ENCODE measurements around the gene HCRTR1.

GRCh38 chr1:31675756-31676155 is 58.3 kb downstream of the HCRTR1 start:
- TF ChIP-seq POLR2AphosphoS5 (IDR thresholded peaks at IDR 0.05), result no peak
- no peak for TF ChIP-seq CTCF (IDR thresholded peaks at IDR 0.05)
- TF ChIP-seq POLR2A (IDR thresholded peaks at IDR 0.05), result no peak
